ENCODE measurements around the gene SUPT6H. TPM values are rescaled to one million over a fixed set of nuclear protein-coding genes. Genes with fewer than 3 reads are reported as not detected.
"Not testable (repeated sequence)": the region's sequence is repeated elsewhere in the genome, so short reads cannot be mapped to it uniquely, and the experiment has no call there.

Gene SUPT6H
- total RNA-seq, 4 donors from 2014 or later, result 48.7 to 87.3 (median 71.9) TPM

DNA sequence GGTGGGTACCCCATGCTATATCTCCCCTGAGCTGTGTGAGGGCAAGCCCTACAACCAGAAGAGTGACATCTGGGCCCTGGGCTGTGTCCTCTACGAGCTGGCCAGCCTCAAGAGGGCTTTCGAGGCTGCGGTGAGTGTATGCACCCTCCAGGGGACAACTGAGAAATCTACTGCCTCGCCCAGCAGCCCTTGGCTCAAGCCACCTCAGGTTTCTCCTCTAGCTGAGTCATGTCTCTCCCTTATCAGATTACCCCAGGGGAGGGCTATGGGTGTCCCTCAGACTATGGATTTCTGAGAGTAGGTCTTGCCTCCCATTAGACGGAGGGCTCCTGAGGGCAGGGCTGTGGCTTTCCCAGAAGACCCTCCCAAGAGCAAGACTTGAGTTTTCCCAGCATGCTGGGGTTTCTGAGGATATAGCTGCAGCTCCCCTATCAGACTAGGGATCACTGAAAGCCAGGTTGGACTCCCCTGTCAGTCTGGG lies 73.3 kb downstream of the SUPT6H start:
- H3K27me3 ChIP-seq, result no peaks in the 10 kb centered on the region
- H3K9me3 ChIP-seq, result no peaks in the 10 kb centered on the region
- no peak for ATAC-seq
- H3K4me3 ChIP-seq, result no peak overlapping the region
- TF ChIP-seq POLR2AphosphoS5 (IDR thresholded peaks at IDR 0.05), result no peak
- TF ChIP-seq EP300 (IDR thresholded peaks at IDR 0.05), result no peak
- no peak for TF ChIP-seq POLR2A (IDR thresholded peaks at IDR 0.05)
- TF ChIP-seq, protein P1, sequence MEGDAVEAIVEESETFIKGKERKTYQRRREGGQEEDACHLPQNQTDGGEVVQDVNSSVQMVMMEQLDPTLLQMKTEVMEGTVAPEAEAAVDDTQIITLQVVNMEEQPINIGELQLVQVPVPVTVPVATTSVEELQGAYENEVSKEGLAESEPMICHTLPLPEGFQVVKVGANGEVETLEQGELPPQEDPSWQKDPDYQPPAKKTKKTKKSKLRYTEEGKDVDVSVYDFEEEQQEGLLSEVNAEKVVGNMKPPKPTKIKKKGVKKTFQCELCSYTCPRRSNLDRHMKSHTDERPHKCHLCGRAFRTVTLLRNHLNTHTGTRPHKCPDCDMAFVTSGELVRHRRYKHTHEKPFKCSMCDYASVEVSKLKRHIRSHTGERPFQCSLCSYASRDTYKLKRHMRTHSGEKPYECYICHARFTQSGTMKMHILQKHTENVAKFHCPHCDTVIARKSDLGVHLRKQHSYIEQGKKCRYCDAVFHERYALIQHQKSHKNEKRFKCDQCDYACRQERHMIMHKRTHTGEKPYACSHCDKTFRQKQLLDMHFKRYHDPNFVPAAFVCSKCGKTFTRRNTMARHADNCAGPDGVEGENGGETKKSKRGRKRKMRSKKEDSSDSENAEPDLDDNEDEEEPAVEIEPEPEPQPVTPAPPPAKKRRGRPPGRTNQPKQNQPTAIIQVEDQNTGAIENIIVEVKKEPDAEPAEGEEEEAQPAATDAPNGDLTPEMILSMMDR (IDR thresholded peaks at IDR 0.05), result no peak
- no peak overlapping the region for H3K27ac ChIP-seq
- no peaks in the 10 kb centered on the region for H3K36me3 ChIP-seq
- no peaks in the 10 kb centered on the region for H3K4me1 ChIP-seq
- WGBS, 2 donors (ENCODE audit: low coverage in 1 of 2), result no CpG with 5 or more reads among the region's 5 CpGs

GRCh38 chr17:28735913-28736769 lies 74.1 kb downstream of the SUPT6H start:
- H3K4me1 ChIP-seq, H3K4me3 ChIP-seq, ATAC-seq, H3K27ac ChIP-seq, H3K36me3 ChIP-seq, H3K27me3 ChIP-seq, H3K9me3 ChIP-seq: not testable (repeated sequence)
- WGBS, 2 donors (ENCODE audit: low coverage in 1 of 2), result 92% methylated on average over 2 of the region's 8 CpGs; no CpG with 5 or more reads in 1 of the 2 donors

GRCh38 chr17:28737316-28737715 lies 75.3 kb downstream of the SUPT6H start:
- H3K4me3 ChIP-seq, result no peak overlapping the region
- H3K36me3 ChIP-seq, result no peaks in the 10 kb centered on the region
- no peaks in the 10 kb centered on the region for H3K4me1 ChIP-seq
- ATAC-seq, result no peak
- WGBS, 2 donors (ENCODE audit: low coverage in 1 of 2), result 100% methylated on average over 2 of the region's 12 CpGs; no CpG with 5 or more reads in 1 of the 2 donors
- H3K27ac ChIP-seq, result no peak overlapping the region
- no peak for TF ChIP-seq EP300 (IDR thresholded peaks at IDR 0.05)
- TF ChIP-seq, protein P1 (IDR thresholded peaks at IDR 0.05), result no peak
- no peak for TF ChIP-seq POLR2AphosphoS5 (IDR thresholded peaks at IDR 0.05)
- no peak for TF ChIP-seq POLR2A (IDR thresholded peaks at IDR 0.05)
- H3K27me3 ChIP-seq, result no peaks in the 10 kb centered on the region
- no peaks in the 10 kb centered on the region for H3K9me3 ChIP-seq

DNA sequence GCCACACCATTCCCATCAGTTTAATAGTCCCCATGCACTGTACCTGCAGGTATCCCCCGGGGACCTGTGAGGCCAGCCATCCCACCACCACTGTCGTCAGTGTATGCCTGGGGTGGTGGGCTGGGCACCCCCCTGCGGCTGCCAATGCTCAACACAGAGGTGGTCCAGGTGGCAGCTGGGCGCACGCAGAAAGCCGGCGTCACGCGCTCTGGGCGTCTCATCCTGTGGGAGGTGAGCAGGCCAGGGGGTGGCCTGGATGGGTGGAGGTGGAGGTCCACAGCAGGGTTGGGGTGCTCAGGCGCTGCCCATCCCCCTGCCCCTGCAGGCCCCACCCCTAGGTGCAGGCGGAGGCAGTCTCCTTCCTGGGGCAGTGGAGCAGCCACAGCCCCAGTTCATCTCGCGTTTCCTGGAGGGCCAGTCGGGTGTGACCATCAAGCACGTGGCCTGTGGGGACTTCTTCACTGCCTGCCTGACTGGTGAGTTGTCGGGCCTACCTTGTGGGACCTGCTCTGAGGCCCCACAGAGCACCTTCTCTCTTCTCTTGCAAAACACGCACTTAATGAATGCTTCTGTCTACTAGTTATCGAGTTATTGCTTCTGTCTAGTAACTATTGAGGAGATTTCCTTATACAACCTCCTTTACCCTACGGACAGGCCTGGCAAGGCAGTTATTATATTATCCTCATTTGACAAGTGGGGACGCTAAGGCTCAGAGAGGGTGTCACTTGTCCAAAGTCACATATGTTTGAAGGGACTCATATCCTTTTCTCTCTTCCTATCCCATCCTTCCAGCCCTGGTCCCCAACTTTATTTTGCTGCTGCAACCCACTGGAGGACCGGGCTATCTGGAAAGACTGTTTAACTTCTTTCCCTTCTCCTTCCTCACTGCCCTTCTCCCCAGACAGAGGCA lies 76.0 kb downstream of the SUPT6H start:
- no peak for ATAC-seq
- no peak for TF ChIP-seq POLR2AphosphoS5 (IDR thresholded peaks at IDR 0.05)
- TF ChIP-seq, protein P1 (IDR thresholded peaks at IDR 0.05), result no peak
- no peak for TF ChIP-seq EP300 (IDR thresholded peaks at IDR 0.05)
- TF ChIP-seq POLR2A (IDR thresholded peaks at IDR 0.05), result no peak
- whole genome bisulfite sequencing, 2 donors (ENCODE audit: low coverage in 1 of 2), result 82 to 95% methylated on average over 4 to 8 of the region's 22 CpGs
- no peaks in the 10 kb centered on the region for H3K36me3 ChIP-seq
- peaks cover 0 to 5% (median 0%) of the 10 kb centered on the region in 3 donors for H3K4me1 ChIP-seq
- no peak overlapping the region for H3K27ac ChIP-seq
- no peaks in the 10 kb centered on the region for H3K27me3 ChIP-seq
- no peak overlapping the region for H3K4me3 ChIP-seq
- no peaks in the 10 kb centered on the region for H3K9me3 ChIP-seq

- no peak overlapping the region for H3K27ac ChIP-seq
- WGBS, 2 donors (ENCODE audit: low coverage in 1 of 2), result 95% methylated on average over 5 of the region's 10 CpGs
- ATAC-seq, result no peak
- no peak for TF ChIP-seq EP300 (IDR thresholded peaks at IDR 0.05)
- no peak for TF ChIP-seq POLR2A (IDR thresholded peaks at IDR 0.05)
- H3K27me3 ChIP-seq, result no peaks in the 10 kb centered on the region
- H3K36me3 ChIP-seq, result no peaks in the 10 kb centered on the region
- no peak overlapping the region for H3K4me3 ChIP-seq
- H3K9me3 ChIP-seq, result no peaks in the 10 kb centered on the region
- H3K4me1 ChIP-seq, result peaks cover 0 to 12% (median 0%) of the 10 kb centered on the region in 3 donors
Measured at GRCh38 chr17:28738680-28739384, 76.8 kb downstream of the SUPT6H start.
